22Rv1 (cell line): Measurements from ENCODE around the gene NTNG1.

Source experiments
- ZFX ChIP-seq: fragments of 450-650 bp; IDR thresholded peaks from 2 replicates; pipeline ENCODE4 v1.6.1; 2017; ENCODE audit warnings: antibody characterized with exemption, borderline replicate concordance
- TF ChIP-seq, protein P1 (sequence below): fragments of 450-650 bp; IDR thresholded peaks from 2 replicates; pipeline ENCODE4 v1.5.1; 2017; ENCODE audit warnings: mild to moderate bottlenecking

DNA sequence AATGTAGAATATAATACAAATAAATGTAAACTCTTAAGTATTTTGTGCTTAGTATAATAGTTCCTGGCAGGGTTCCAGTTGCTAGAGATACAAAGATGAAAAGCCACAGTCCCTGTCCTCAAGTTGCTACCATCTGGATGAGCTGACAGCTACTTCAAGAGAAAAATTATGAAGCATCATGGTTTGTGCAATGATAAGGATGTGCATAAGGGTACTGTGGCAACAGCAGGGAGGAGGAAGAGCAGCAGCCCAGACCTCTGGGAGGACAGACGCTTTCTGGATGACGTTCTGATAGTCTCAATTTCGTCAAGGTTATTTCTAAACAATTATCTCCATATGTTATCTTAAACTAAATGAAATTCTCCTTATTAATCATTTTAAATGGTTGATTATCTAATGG is 198.9 kb downstream of the NTNG1 start:
- TF ChIP-seq, protein P1, sequence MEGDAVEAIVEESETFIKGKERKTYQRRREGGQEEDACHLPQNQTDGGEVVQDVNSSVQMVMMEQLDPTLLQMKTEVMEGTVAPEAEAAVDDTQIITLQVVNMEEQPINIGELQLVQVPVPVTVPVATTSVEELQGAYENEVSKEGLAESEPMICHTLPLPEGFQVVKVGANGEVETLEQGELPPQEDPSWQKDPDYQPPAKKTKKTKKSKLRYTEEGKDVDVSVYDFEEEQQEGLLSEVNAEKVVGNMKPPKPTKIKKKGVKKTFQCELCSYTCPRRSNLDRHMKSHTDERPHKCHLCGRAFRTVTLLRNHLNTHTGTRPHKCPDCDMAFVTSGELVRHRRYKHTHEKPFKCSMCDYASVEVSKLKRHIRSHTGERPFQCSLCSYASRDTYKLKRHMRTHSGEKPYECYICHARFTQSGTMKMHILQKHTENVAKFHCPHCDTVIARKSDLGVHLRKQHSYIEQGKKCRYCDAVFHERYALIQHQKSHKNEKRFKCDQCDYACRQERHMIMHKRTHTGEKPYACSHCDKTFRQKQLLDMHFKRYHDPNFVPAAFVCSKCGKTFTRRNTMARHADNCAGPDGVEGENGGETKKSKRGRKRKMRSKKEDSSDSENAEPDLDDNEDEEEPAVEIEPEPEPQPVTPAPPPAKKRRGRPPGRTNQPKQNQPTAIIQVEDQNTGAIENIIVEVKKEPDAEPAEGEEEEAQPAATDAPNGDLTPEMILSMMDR: no peak
- TF ChIP-seq ZFX: no peak
